ENCODE results near the gene MSL3.

DNA sequence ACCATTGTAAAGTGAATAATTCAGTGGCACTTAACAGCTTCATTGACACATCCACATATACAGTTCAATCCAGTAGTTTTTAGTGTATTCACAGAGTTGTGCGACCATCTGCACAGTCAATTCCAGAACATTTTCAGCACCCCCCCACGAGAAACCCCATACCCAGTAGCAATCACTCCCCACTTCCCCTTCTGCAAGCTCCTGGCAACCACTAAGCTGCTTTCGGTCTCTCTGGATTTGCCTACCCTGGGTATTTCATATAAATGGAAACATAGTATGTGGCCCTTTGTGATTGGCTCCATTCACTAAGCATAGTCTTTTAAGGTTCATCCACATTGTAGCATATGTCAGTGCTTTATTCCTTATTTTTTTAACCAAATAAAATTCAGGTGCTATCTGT lies 10.0 kb downstream of the MSL3 start:
- TF ChIP-seq ZSCAN16 (tag by site-specific recombination; IDR thresholded peaks at IDR 0.05) (no peak), HOXA7 (CRISPR knock-in tag; IDR thresholded peaks at IDR 0.05; ENCODE audit: borderline replicate concordance) (no peak), ZNF214 (tag by site-specific recombination; IDR thresholded peaks at IDR 0.05; ENCODE audit: borderline replicate concordance) (no peak), CTCF (tag by site-specific recombination; IDR thresholded peaks at IDR 0.05) (no peak), TCF7L2 (IDR thresholded peaks at IDR 0.05; ENCODE audit: borderline replicate concordance, low read depth, low read length) (no peak), RBAK (tag by site-specific recombination; IDR thresholded peaks at IDR 0.05) (no peak), KLF16 (tag by site-specific recombination; IDR thresholded peaks at IDR 0.05) (no peak), ZFP3 (tag by site-specific recombination; IDR thresholded peaks at IDR 0.05; ENCODE audit: low read depth) (no peak), ZNF423 (tag by site-specific recombination; IDR thresholded peaks at IDR 0.05) (no peak), ZNF701 (tag by site-specific recombination; IDR thresholded peaks at IDR 0.05) (no peak)
